Stimulated activated CD8-positive, alpha-beta memory T cell treated with anti-CD3 and anti-CD28 coated beads, Interleukin-7, amount 100 ng/mL, for 1 hour (primary cell): ENCODE data around the gene DIP2C.
"Not testable (repeated sequence)": the region's sequence is repeated elsewhere in the genome, so short reads cannot be mapped to it uniquely, and the experiment has no call there.

Experiments used
- DNase-seq, 2 donors: peaks; one replicate each; pipeline ENCODE4 v3.0.0-alpha.2; 2020; ENCODE audit warnings: low read depth in 2 of 2

DIP2C gene

GRCh38 chr10:374354-374753, 315.1 kb downstream of the DIP2C start:
- DNase-seq: no peak

GRCh38 chr10:373526-374309, 315.8 kb downstream of the DIP2C start:
- DNase-seq: no peak

GRCh38 chr10:373015-373414, 316.5 kb downstream of the DIP2C start:
- DNase-seq: no peak

GRCh38 chr10:372566-372965, 316.9 kb downstream of the DIP2C start:
- DNase-seq: no peak

GRCh38 chr10:371515-371914, 318.0 kb downstream of the DIP2C start:
- no peak for DNase-seq

DNA sequence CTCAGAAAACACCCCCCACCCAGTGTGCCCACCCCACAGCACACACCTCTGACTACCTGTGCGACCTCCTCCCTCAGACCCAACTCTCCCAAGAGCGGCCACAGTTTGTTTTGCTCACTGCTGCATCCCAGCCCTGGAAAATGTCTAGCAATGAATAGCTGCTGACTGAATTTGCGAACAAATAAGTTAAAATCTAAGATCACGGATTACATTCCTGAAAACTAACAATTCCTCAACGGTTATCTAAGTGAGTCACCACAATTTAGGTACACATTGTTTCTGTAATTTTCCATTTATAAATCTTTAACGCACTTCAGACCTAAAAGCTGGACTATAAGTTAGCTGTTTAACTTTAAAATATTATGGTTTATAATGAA, 319.0 kb downstream of the DIP2C start:
- no peak for DNase-seq

DNA sequence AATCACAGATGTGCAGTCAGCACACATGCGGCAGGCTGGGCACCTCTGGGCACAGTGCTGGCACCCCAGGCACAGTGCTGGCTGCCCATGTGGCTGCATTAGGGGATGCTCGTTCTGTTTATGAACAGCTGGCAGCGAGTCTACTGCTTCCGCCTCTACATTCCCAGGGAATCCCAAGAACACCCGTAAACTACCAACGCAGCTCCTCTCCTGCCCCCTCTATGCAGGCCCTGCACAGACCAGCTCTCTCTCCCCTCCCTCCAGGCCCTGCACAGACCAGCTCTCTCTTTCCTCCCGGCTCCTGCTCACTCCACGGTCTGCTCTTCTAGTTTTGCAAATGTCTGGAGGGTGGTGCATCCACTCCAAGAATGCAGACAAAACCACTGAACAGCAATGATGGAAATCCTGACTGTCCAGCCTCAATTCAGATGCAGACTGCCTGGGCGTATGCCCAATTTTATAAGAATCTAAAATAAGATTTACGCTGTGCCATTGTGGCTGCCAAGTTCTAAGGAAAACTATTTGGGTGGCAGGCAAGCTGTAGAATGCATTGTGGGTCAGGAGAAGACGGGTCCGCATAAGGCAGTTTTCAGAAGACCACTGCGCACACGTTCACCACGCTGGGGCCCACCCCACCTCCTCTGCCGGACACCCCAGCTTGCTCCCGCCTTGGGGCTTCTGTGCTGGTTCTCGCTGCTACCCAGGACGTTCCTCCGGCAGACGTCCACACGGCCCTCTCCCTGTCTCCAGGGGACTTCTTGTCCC, 319.6 kb downstream of the DIP2C start:
- DNase-seq: no peak

DNA sequence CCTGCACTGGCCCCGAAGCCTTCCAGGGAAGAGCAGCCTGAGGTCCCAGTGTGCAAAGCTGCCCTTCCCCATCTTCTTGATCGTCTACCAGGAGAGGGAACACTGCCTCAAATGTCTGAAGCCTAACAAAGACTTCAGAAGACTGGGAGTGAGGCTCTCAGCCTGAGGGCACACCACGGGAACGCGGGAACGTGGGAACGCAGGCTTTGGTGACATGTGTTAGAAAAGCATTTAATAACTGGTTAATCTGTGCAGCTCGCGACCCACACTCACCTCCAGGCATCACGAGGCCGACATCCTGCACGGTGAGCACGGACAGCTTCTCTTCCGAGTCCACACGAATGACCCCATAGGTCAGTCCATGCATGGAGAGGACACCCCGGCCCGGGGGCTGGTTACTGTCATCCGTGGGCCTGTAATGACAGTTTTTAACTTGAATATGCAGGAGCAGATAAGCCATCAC, 320.2 kb downstream of the DIP2C start:
- DNase-seq: no peak

DNA sequence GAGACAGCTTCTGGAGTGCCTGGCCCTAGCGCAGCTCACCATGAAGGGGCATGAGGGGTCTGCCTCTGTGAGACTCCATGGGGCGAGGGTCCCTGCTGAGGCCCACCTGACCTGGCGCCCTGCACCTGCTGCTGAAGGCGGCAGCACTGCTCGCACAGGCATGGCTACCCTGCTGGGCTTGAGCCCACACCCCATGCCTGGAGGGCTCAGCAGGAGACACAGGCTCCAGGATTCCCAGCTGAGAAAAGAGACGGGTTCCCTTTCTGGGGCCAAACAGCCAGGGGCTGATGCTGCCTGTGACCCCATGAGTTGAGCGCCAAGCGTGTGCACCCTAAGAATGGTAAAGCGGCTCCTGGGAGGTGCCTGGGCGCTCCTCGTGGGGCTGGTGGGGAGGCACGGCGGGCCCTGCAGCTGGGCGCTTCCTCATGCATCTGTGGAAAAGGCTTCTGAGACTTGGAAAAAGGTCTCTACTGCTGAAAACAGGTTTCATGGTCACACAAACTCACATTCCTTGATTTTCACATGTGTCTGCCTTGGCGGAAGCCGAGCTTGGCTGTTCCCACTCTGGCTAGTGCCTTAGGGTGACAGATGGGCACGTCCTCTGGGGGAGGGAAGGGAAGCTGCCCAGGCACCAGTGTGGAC, 320.8 kb downstream of the DIP2C start:
- DNase-seq: no peak

DNA sequence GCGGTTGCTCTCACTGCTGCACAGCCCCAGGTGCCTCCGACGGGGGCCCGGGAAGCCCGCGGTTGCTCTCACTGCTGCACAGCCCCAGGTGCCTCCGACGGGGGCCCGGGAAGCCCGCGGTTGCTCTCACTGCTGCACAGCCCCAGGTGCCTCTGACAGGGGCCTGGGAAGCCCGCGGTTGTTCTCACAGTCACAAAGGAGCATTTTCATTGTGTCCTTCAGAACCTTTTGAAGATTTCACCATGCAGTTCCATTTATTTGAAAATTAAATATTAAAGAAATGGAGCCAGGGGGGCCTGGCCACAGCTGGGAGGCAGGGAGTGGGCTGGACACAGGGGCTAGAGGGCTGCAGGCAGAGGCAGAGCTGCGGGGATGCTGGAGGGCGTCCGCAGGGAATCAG, 321.4 kb downstream of the DIP2C start:
- not testable (repeated sequence) for DNase-seq

DNA sequence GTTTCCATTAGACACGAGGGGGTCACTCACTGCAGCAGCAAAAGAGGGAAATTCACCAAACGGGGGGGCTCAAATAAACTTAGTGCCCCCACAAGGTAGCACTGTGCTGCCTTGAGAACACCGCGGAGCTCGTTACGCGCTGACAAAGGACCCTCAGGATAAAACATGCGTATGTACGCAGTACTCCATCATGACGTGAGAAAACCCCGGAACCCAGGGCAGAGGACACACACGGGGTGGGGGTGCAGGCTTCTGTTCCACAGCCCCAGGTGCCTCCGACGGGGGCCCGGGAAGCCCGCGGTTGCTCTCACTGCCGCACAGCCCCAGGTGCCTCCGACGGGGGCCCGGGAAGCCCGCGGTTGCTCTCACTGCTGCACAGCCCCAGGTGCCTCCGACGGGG, 321.8 kb downstream of the DIP2C start:
- DNase-seq: no peak

DNA sequence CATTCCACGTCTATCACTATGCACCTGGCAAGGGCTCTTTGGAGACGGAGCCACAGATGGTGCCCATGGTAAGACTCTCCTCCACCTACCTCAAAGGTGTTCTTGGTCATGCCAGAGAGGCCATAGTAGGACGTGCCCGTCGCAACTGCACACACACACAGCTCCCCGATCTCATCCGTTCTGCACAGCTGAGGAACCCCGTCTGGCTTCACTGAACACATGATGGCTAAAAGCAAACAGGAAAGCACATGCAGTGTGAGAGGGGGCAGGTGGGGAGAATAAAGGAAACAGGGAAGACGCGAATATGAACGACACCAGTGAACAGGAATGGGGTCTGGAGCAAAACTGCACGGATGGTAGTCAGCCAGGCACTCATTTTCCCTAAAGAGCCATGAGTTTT, 323.3 kb downstream of the DIP2C start:
- no peak for DNase-seq

DNA sequence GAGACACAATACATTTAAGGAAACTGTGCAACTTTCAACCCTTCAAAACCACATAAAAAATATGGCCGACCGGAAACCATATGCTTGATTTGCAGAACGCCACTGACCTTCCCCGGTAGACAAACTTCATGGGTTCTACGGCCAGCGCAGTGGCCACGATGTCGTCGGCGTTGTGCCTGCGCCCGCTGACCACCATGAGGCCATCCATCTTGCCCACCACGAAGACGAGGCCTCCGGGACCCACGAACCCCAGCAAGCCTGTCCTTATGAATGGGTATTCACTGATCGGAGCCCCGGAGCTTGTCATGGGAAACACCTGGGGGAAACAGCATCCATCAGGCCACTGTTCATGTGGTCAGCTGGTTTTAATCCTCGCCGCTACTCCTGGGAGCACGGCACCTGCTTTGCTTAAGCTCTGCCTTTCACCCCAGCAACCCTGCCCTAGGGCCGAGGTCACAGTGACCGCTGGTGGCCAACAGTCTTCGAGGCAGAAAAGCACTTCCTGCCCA, 325.1 kb downstream of the DIP2C start:
- no peak for DNase-seq

- no peak for DNase-seq
Observed at GRCh38 chr10:363152-363551, 326.3 kb downstream of the DIP2C start.

DNA sequence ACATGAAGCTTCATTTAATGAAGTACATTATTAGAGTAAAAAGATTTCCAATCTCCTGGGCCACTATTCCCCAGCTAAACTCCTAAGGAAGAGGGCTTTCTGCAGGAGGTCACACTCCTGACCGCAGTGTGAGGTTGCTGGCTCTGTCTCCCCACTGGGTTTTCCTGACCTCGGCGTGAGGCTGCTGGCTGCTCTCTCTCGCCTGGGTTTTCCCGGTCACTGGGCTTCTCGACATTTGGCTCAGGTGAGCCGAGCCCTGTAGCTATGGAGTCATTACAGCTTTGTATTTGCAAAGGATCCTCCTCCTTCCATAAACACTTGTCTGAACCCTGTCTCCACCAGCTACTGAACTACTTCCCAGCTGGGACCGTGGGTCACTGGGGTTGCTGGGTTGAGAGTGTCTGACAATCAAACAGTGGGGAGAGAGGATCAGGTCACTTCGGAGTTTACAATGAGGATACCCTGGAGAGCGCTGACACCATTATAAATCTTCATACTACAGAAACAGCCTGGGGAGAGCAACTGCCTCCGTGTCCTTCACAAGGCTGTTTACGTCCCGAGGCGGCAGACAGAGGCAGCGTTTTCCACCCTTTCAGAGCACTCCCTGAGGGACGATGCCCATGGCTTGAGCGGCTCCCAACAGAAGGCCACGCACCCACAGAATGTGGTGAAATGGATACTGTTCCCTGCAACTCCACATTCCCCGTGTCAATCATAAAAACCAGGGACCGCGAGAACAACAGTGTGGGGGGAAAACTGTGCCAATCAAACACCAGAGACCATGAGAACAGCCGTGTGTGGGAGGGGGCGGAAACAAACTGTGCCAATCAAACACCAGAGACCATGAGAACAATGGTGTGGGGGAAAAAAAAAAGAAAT, 328.0 kb downstream of the DIP2C start:
- no peak for DNase-seq

GRCh38 chr10:360653-361052, 328.8 kb downstream of the DIP2C start:
- no peak for DNase-seq

GRCh38 chr10:359762-360161, 329.7 kb downstream of the DIP2C start:
- DNase-seq: no peak

- DNase-seq: no peak
Observed at GRCh38 chr10:359093-359492, 330.4 kb downstream of the DIP2C start.

DNA sequence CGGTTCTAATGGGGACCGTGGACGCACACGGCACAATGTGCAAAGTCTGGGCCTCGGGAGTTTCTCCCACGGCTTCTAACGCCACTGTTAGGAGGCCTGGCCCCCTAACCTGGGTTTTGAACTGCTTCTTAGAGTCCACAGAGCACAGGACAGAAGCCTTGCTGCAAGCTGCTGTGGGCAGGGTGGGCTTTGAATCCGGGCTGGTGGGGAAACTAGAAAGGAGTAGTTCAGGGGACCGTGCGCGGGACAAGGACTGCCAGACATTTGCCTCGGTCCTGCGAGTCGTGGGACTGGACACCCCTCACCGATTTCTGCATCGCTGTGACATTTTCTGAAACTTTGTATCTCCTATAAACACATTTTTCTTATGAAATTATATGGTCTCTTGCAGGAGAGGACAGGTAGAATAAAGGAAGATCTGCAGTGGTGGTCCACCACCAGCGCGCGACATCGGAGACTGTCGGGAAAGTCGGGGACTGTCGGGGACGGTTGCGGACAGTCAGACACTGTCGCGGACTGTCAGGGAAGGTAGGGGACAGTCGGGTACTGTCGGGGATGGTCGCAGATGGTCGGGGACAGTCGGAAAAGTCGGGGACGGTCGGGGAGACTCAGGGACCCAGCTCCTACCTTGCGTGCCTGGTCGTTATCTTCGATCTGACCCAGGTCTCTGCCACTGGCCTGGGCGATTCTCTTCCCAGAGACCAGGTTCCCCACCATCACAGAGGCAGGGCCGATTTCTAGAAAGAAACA, 332.1 kb downstream of the DIP2C start:
- no peak for DNase-seq

- DNase-seq: no peak
Observed at GRCh38 chr10:356452-356851, 333.0 kb downstream of the DIP2C start.
